ENCODE data around the gene RIMS3.
"Not testable (repeated sequence)": the region's sequence is repeated elsewhere in the genome, so short reads cannot be mapped to it uniquely, and the experiment has no call there.

RIMS3 gene

DNA sequence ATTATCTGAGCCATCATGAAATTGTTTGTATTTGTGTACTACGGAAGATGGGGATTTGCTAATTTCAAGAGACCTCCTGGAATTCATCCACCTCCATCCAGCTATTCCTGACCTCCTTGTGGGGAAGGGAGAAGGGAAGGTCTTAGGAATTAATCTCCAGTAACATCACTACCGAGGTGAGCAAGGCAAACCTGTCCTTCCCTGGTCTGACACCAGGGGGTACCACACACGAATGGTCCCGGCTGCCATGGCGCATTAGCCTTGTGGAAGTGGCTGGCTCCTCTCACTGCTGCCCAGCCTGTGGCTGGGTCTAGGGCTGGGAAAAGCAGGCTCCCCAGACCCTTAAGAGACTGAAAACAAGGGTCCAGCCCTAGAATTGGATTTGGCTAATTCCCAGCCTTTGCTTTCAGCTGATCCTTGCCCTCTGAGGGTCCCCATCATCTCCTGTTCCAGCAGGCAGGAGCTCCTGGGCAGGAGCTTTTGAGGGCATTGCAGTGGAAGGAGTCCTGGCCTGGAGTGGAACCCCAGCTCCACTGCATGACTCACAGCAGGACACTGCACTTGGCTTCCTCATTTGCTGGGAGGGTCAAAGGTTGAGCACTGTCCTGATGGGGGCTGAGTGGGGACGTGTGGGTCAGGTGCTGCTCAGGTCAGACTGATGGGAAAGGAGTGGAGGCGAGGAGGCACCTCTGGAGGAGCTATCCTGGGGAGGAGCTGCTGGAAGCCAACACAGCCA, 34.8 kb downstream of the RIMS3 start:
- peak; percentile 58 for DNase-seq (ENCODE audit: low spot score)

GRCh38 chr1:40629546-40629945, 35.9 kb downstream of the RIMS3 start:
- not testable (repeated sequence) for DNase-seq (ENCODE audit: low spot score)

- no peak for DNase-seq (ENCODE audit: low spot score)
These were observed 36.6 kb downstream of the RIMS3 start for GRCh38 chr1:40628903-40629292.

DNA sequence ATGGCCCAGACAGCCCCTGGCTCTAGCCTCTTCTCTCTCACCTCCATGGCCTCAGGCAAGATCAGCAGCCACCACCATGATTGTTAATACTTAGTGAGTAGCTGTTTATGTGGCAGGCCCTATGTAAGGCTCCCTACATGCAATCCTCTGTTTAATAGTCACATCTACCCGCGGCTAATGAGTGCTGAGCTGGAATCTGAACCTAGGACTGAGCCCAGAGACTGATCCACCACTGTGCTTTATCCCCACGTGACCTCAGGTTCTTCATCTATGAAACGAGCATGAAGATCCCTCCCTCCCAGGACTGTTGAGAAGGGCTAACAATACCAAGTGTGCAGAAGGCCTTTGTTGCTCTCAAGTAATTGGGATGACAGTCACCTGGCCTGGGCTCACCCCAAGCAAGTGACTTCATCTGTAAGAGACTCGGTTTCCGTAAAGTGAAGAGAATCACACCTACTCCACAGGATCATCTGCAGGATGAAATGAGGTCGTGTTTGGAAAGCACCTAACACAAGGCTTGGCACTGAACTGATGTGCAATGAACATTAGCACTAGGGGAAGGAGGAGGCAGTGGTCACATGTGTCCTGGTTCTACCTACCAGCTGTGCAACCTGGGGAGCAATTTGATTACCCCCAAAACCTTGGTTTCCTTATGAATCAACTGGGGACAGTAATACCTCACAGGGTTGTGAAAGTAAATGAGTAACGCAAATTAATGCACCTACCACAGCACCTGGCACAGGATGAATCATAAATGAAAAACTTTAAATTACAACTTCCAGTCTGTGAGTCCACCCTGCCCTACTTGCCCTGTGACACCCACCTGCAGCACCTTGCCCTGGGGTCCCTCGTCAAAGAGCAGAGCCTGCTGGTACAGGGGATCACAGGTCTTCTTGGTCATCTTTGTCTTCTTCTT, 37.2 kb downstream of the RIMS3 start:
- DNase-seq (ENCODE audit: low spot score): no peak

- no peak for DNase-seq (ENCODE audit: low spot score)
These were observed 39.1 kb downstream of the RIMS3 start for GRCh38 chr1:40626383-40626770.

DNA sequence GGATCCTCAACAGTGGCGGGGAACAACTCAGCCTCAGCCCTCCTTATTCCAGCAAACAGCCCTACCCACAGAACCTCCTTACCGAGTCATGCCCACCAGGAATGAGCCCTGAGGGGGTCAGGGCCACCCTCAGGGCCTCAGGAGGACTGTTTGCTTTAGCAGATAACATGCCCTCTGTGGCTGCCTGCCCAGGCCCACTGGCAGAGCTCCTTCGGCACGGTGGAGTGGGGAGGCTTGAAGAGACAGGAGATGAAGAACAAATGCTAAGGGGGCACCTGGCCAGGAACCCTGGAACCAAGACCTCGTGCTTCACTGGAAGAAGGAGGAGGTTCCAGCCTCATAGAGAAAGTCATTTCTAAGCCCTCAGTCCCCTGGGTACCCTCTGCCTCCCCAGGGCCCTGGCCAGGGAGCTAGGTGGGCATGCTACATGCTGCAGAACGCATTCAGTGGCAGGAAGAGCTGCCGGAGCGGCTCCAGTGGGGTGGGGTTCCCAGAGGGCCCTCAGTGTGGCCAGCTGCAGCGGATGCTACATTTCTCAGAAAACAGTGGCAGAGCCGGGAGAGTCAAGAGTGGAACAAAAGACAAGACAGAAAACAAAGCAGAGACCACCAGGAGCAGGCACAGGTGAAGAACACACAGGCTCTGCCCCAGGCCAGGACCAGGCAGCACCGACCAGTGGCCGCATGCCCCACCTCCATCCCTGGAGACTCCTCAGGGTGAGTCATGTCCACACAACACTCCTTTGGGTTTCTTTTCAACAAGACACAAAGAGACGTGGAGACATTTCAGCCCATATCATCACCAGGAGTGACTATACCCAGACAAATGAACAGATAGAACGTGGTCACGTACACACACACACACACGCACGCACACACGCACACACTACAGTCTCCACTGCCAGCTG, 39.8 kb downstream of the RIMS3 start:
- peak; percentile 42 for DNase-seq (ENCODE audit: low spot score)

GRCh38 chr1:40625076-40625475, 40.4 kb downstream of the RIMS3 start:
- DNase-seq (ENCODE audit: low spot score): peak; percentile 55

- DNase-seq (ENCODE audit: low spot score): peak; percentile 3
These were observed 42.4 kb downstream of the RIMS3 start for GRCh38 chr1:40622936-40623629.

DNA sequence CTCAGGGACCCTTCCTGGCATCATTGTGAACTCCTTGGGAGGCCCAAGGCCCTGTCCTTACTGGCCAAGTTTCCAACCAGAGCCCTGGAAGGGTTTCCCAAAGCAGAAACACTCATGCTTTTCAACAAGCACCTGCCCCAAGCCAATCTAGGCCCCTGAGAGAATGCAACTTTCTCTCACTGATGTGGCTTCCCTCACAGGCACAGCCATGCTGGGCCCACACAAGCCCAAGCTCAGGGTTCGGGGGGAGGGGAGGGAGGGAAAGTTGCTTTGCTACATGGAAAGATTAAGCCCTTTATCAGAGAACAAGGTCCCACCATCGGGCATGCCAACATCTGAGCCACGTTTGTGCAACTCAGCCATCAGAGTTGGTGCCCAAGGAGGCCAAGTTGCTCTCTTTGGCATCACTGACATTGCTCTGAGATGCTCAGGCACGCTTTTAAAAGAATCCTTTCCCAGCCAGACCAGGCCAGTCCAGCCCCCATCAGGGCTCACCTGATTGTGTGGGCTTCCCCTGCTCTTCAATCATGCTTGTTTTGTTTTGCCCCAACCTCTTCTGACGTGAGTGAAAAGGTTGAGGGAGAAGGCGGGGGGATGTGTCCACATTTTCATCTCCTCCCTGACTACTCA, 43.5 kb downstream of the RIMS3 start:
- DNase-seq (ENCODE audit: low spot score): peak; percentile 3

DNA sequence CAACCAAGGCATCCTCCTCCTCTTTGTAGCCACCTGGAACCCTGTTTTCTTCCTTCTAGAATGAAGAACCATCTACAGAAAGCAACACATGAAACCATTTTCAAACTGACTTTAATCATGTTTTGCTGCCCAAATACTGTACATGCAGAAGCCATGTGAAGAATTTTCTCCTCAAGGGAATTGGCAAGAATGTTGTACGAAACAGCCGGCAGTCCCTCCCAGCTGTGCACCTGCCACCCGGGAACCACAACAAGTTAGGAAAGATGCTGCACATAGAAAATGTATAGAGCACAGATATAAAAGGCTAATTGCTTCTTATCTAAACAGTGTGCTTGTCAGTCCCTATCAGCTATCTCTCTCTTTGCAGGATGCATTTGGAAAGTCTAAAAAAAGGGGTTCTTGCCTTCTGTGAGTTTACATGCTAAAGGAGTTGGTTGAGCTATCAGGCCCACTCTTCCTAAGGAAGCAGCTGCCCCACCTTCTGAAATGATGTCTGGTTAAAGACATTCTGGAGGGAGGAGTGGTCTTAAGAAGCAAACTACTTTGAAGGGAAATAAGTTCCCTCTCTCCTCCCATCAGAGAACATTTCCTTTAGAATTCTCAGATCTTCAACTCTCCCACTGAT, 44.8 kb downstream of the RIMS3 start:
- DNase-seq (ENCODE audit: low spot score): peak; percentile 2

DNA sequence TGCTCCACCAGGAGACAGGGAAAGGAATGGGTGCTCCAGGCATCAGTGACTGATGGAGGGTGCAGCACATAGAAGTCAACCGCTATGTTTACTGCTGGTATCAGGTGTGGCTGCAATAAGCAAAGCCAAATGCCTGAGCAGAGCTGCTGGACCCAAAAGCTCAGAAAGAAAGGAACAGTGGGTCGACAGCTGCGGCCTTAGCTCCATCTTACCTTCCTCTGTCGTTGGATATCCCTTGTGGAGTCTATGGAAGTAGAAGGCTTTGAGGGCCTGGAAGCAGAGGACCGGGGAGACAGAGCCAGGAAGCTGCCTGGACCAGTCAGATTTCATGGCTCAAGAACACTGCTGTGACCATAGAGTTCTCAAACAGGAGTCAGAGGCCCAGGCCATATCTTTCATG, 45.3 kb downstream of the RIMS3 start:
- DNase-seq (ENCODE audit: low spot score): peak; percentile 1

GRCh38 chr1:40618108-40618507, 47.4 kb downstream of the RIMS3 start:
- no peak for DNase-seq (ENCODE audit: low spot score)

DNA sequence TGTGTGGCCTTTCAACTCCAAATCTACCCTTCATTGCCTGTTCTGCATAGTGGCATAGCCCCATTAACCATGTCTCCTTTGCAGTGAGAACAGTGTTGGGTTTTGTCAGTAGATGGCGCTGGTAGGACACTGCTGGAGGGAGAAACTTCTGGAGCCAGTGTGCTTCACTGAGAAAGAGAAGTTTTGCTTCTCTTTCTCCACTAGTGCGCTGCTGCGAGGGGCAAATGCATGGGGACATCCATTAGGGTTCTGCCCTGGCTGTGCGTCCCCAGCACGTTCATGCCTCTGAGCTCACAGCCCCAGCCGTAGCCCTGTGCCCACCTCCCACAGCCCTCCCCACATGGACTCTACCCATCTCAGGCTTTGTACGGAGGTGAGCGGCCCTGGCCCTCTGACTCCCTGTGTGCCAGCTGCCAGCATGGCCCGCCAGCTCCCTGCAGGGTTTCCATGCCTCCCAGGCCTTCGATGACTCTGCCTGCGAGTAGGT, 53.1 kb downstream of the RIMS3 start:
- DNase-seq (ENCODE audit: low spot score): peak; percentile 87

- no peak for DNase-seq (ENCODE audit: low spot score)
These were observed 55.3 kb downstream of the RIMS3 start for GRCh38 chr1:40610156-40610555.

- no peak for DNase-seq (ENCODE audit: low spot score)
These were observed 57.6 kb downstream of the RIMS3 start for GRCh38 chr1:40607921-40608320.

DNA sequence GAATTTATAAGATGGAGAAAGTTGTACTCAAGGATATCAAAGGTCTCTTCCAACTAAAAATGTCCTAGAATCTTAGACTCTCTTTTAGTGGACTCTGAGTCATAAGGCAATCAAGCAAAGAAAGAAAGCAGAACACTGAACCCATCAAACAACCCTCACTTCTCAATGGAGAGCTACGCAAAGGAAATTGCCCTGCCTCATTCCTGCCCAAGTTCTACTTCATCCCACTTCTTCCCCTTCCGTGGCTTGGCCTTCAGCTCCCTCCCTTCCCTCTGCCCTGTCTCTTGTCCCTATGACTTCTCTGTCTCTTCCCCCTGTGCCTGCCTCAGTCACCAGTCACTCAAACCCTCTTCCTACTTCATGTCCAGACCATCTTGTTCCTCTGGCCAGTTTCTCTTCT, 58.5 kb downstream of the RIMS3 start:
- DNase-seq (ENCODE audit: low spot score): no peak

GRCh38 chr1:40606194-40606593, 59.3 kb downstream of the RIMS3 start:
- DNase-seq (ENCODE audit: low spot score): no peak

GRCh38 chr1:40599926-40600325, 65.6 kb downstream of the RIMS3 start:
- DNase-seq (ENCODE audit: low spot score): no peak

- no peak for DNase-seq (ENCODE audit: low spot score)
These were observed 69.9 kb downstream of the RIMS3 start for GRCh38 chr1:40595623-40596022.

- no peak for DNase-seq (ENCODE audit: low spot score)
These were observed 71.3 kb downstream of the RIMS3 start for GRCh38 chr1:40594187-40594531.
